Left ventricle myocardium inferior (tissue), 1 donor: ENCODE results near the gene MTERF2. TPM values are rescaled to one million over a fixed set of nuclear protein-coding genes. Genes with fewer than 3 reads are reported as not detected.
A peak's percentile ranks its signal among the peaks of the same experiment; 100 is the strongest.
"Not testable (repeated sequence)": the region's sequence is repeated elsewhere in the genome, so short reads cannot be mapped to it uniquely, and the experiment has no call there.

Experiments
- DNase-seq: peaks from one replicate; pipeline ENCODE4 v3.0.0-alpha.2; 2020
- H3K27ac ChIP-seq: fragments of 200-600 bp; replicated peaks from 2 replicates; pipeline ENCODE4 v1.8.0; 2021
- H3K27me3 ChIP-seq: fragments of 200-600 bp; 2 replicates; pipeline ENCODE4 v1.8.0; 2021; ENCODE audit warnings: low read depth
- H3K36me3 ChIP-seq: fragments of 200-600 bp; 2 replicates; pipeline ENCODE4 v1.8.0; 2021
- H3K4me1 ChIP-seq: fragments of 200-600 bp; 2 replicates; pipeline ENCODE4 v1.8.0; 2021
- H3K4me3 ChIP-seq: fragments of 200-600 bp; 2 replicates; pipeline ENCODE4 v1.8.0; 2021; ENCODE audit warnings: mild to moderate bottlenecking, moderate library complexity
- H3K9me3 ChIP-seq: fragments of 200-600 bp; replicated peaks from 2 replicates; pipeline ENCODE4 v1.8.0; 2021
- CTCF ChIP-seq: fragments of 200-600 bp; IDR thresholded peaks from 2 replicates; pipeline ENCODE4 v1.8.0; 2021; ENCODE audit warnings: antibody characterized with exemption, mild to moderate bottlenecking, borderline replicate concordance
- intact Hi-C: fragments of 100-400 bp; cut with micrococcal nuclease; formaldehyde crosslinking; loops from one replicate; pipeline ENCODE4 v1.11.0; 2022
- total RNA-seq: library from RNA; stranded (reverse); fragmentation: NEBNext Ultra II Directional; extraction: Animal tissue kit (Norgen Biotek cat#: 25700); gene quantifications from one replicate; pipeline ENCODE4 v1.2.1, GENCODE V29; 2021
- donor health status: DM: no; HTN: yes; CAD: no; lungs with severe emphysema.

MTERF2 gene
- total RNA-seq, 1 donor from 2014 or later, result 35.6 TPM

GRCh38 chr12:107007411-107007810 is 20.5 kb upstream of the MTERF2 start:
- peaks cover 7% of the 10 kb centered on the region for H3K9me3 ChIP-seq
- no peak overlapping the region for H3K27ac ChIP-seq
- DNase-seq, result no peak
- H3K36me3 ChIP-seq, result peaks cover 9% of the 10 kb centered on the region
- H3K27me3 ChIP-seq, result no peaks in the 10 kb centered on the region
- TF ChIP-seq CTCF, result no peak
- intact Hi-C loops, result no loop called here
- H3K4me3 ChIP-seq, result no peak overlapping the region
- no peaks in the 10 kb centered on the region for H3K4me1 ChIP-seq

GRCh38 chr12:107002665-107003064 is 15.7 kb upstream of the MTERF2 start:
- H3K36me3 ChIP-seq, result peaks cover 22% of the 10 kb centered on the region
- DNase-seq, H3K4me3 ChIP-seq, H3K9me3 ChIP-seq, intact Hi-C loops, H3K27me3 ChIP-seq, H3K27ac ChIP-seq, H3K4me1 ChIP-seq: not testable (repeated sequence)

- Histone ChIP-seq H3K36me3 (peaks cover 38% of the 10 kb centered on the region), H3K27ac (no peak overlapping the region), H3K4me1 (no peaks in the 10 kb centered on the region), H3K27me3 (no peaks in the 10 kb centered on the region), H3K9me3 (no peaks in the 10 kb centered on the region), H3K4me3 (no peak overlapping the region)
- DNase-seq, result no peak
- no peak for TF ChIP-seq CTCF
- intact Hi-C loops, result no loop called here
Measured at GRCh38 chr12:106999446-106999845, 12.5 kb upstream of the MTERF2 start.

- Histone ChIP-seq H3K27me3 (no peaks in the 10 kb centered on the region), H3K9me3 (no peaks in the 10 kb centered on the region), H3K4me3 (no peak overlapping the region), H3K4me1 (no peaks in the 10 kb centered on the region), H3K36me3 (peaks cover 38% of the 10 kb centered on the region), H3K27ac (no peak overlapping the region)
- no peak for DNase-seq
- intact Hi-C loops, result no loop called here
- no peak for TF ChIP-seq CTCF
Measured at GRCh38 chr12:106997916-106998315, 11.0 kb upstream of the MTERF2 start.

GRCh38 chr12:106996102-106996501 is 9.2 kb upstream of the MTERF2 start:
- H3K36me3 ChIP-seq, result peaks cover 35% of the 10 kb centered on the region
- H3K4me3 ChIP-seq, DNase-seq: not testable (repeated sequence)

GRCh38 chr12:106994579-106995220 is 7.8 kb upstream of the MTERF2 start:
- Histone ChIP-seq H3K4me1 (no peaks in the 10 kb centered on the region), H3K9me3 (no peaks in the 10 kb centered on the region), H3K36me3 (peaks cover 33% of the 10 kb centered on the region), H3K27ac (no peak overlapping the region), H3K27me3 (no peaks in the 10 kb centered on the region), H3K4me3 (no peak overlapping the region)
- no peak for DNase-seq
- TF ChIP-seq CTCF, result no peak
- intact Hi-C loops, result no loop called here

More at GRCh38 chr12:106996102-106996501, 9.2 kb upstream of the MTERF2 start:
- H3K9me3 ChIP-seq, H3K27ac ChIP-seq, intact Hi-C loops, H3K4me1 ChIP-seq, H3K27me3 ChIP-seq: not testable (repeated sequence)

GRCh38 chr12:106987846-106988245 is 900 bp upstream of the MTERF2 start:
- no peaks in the 10 kb centered on the region for H3K9me3 ChIP-seq
- H3K27me3 ChIP-seq, result no peaks in the 10 kb centered on the region
- DNase-seq, result no peak
- peak overlapping the region; percentile 83 for H3K4me3 ChIP-seq
- intact Hi-C loops, result no loop called here
- H3K27ac ChIP-seq, result peak overlapping the region; percentile 91
- H3K36me3 ChIP-seq, result peaks cover 19% of the 10 kb centered on the region
- peaks cover 38% of the 10 kb centered on the region for H3K4me1 ChIP-seq
- no peak for TF ChIP-seq CTCF
